Gastroesophageal sphincter (tissue), 3 donors: ENCODE data around the gene PPP1R26.

Experiments
- CTCF ChIP-seq, 4 experiments: fragments of 200-600 bp in 2 of 4; fragments of 450-650 bp in 2 of 4; sonication (generic) in 1 of 4; IDR thresholded peaks; one replicate each; pipeline ENCODE4 v1.5.1; 2017 to 2019; ENCODE audit warnings: antibody characterized with exemption in 4 of 4, mild to moderate bottlenecking in 2 of 4, moderate library complexity in 2 of 4
- EP300 ChIP-seq: sonication (generic); formaldehyde crosslinking; IDR thresholded peaks from one replicate; pipeline ENCODE4 v1.6.1; 2017; ENCODE audit warnings: antibody characterized with exemption, mild to moderate bottlenecking
- POLR2A ChIP-seq, 2 donors: fragments of 450-650 bp; IDR thresholded peaks; one replicate each; pipeline ENCODE4 v1.6.1; 2017; ENCODE audit warnings: antibody characterized with exemption in 2 of 2, mild to moderate bottlenecking in 2 of 2, moderate library complexity in 1 of 2

- TF ChIP-seq CTCF (IDR thresholded peaks at IDR 0.05) (no peak), POLR2A (IDR thresholded peaks at IDR 0.05) (no peak), EP300 (no peak)
Observed at GRCh38 chr9:135517407-135517822, 37.8 kb downstream of the PPP1R26 start.
